Endometrium (tissue), 2 donors: ENCODE measurements around the gene CLIP1.
"Not testable (repeated sequence)": the region's sequence is repeated elsewhere in the genome, so short reads cannot be mapped to it uniquely, and the experiment has no call there.

ENCODE experiments used
- FAIRE-seq: peaks from 2 replicates; lab custom pipeline; 2012; peaks lifted over from hg19 to GRCh38; lab: Jason Lieb, UNC
- donor health status: control.
- donor health status: control.

Gene CLIP1

DNA sequence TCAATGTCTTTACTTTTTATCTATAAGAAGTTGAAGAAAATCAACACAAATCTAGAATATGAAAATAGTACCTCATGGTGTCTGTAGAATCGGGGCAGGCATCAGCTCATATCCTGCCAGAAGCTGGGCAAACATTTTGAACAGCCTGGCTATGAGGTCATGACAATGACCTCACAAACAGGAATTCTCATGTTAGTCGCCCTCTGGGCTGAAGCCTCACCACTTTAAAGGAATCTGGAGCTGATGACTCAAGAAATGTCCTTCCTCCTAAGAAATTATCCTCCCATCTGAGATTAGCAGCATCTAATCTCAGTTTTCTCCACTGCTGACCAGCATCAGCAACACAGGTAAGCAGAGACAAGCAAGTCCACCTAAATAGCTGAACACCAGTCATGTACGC is 27.1 kb downstream of the CLIP1 start:
- FAIRE-seq, result no peak

GRCh38 chr12:122394626-122395194 is 27.8 kb downstream of the CLIP1 start:
- FAIRE-seq, result no peak

DNA sequence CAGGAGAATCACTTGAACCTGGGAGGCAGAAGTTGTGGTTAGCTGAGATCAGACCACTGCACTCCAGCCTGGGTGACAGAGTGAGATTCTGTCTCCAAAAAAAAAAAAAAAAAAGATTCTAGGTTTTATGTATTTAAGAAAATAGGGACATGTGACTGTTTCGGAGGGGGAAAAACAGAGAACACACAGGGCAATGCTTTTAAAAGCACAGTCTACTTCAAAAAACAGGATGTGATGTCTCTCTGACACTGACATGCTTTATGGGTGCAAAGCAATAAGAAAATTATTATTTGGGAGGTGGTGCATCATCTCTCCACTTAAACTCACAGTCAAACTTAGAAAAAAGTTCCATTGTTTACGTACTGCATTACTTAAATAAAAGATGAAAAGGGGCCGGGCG is 28.7 kb downstream of the CLIP1 start:
- no peak for FAIRE-seq

DNA sequence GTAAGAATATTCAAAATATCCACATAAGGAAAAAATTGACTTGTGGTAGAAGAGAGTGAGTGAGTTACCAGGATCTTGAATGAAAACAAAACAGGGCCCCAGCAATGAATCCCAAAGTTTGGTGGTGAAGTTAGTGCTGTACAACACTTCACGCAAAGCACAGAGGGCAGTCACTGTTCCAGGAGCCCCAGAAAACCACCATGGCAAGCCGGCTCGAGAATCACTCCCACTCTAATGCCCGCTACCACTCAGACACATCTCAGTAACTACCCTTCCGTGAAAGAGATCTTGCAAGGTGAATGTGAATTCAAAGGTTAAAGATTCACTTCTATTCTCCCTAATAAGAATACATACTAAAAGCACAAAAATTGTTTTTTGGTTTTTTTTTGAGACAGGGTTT is 30.1 kb downstream of the CLIP1 start:
- no peak for FAIRE-seq

DNA sequence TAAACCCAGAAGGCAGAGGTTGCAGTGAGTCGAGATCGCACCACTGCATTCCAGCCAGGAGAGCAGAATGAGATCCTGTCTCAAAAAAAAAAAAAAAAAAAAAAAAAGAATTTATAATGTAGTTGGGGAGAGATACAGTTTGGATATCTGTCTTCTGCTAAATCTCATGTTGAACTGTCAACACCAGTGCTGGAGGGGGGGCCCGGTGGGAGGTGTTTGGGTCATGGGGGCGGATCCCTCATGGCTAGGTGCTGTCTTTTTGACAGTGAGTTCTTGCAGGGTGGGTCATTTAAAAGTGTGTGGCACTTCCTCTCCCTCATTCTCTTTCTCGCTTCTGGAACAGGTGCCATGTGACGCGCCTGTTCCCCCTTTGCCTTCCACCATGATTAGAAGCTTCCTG is 32.8 kb downstream of the CLIP1 start:
- no peak for FAIRE-seq

DNA sequence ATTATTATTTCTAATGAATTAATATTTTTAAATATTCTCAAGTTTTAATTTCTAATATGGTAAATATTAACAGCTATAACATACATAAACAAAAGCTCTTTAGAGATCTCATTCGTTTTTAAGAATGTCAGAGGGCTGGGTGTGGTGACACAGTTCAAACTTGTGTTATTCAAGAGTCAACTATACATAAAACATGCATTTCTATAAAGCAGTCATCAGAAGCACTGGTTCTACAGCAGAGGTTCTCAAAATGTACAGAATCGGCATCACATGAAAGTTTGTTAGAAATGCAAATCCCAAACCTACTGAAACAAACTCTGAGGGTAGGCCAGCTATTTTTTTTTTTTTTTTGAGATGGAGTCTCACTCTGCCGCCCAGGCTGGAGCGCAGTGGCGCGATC is 34.6 kb downstream of the CLIP1 start:
- FAIRE-seq, result no peak

- FAIRE-seq, result no peak
These were observed 37.1 kb downstream of the CLIP1 start for GRCh38 chr12:122385171-122386016.

DNA sequence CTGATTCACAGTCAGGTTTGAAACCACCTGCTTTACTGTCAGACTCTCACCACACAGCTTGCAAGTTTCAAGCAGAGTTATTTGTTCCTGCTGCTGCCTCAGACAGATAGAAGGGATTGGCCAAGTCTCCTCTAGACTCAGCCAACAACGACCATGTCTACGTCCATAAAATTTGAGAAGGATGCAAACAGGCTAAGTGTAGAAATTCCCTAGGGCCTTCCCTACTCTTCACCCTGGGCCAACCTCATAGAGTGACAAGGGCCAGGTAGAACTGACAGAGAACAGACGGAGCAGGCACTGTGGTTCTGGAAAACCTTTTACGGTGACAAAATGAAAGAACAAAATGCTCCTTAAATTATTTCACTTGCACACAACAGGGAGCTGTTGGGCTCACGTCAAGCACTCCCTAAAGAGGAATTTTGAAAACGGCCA is 39.5 kb downstream of the CLIP1 start:
- no peak for FAIRE-seq

GRCh38 chr12:122381021-122381420 is 41.4 kb downstream of the CLIP1 start:
- FAIRE-seq, result no peak

DNA sequence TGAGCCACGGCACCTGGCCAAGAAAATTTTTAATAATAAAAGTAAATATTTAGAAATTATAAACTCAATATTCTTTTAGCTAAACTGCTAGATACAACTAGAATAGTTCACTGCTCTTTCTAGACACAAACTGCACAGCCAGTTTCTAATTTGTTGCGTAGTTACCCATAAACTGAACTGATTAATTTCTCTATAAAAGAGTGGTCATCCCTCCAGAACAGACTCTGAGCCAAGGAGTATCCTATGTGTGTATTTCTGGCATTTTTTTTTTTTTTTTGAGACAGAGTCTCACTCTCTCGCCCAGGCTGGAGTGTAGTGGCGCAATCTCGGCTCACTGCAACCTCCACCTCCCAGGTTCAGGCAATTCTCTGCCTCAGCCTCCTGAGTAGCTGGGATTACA is 45.7 kb downstream of the CLIP1 start:
- not testable (repeated sequence) for FAIRE-seq

GRCh38 chr12:122374707-122375106 is 47.8 kb downstream of the CLIP1 start:
- no peak for FAIRE-seq

DNA sequence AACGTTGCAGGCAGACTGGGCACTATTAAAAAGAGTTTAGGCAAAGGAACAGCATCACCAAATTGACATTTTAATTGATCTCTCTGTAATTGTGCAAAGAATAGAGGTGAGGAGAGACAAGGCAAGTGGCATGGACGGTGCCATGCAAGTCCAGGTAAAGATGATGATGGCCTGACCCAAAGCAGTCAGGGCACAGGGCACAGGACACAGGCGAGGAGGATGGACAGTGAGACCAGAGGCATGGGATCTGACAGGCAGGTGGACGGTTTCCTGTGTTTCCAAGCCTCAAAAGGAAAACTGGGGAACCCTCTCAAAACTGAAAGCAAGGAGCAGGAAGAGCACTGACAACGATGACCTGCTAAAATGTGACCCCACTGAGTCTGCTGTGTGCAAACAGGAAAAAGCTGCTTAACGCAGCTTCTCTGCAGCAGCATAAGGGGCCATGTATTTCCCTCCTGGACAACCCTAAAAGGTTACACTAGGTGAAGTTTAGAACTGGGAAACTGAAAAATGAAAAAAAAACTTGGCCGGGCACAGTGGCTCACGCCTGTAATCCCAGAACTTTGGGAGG is 50.9 kb downstream of the CLIP1 start:
- FAIRE-seq, result no peak

GRCh38 chr12:122368361-122369073 is 54.0 kb downstream of the CLIP1 start:
- FAIRE-seq, result peak; percentile 85

- FAIRE-seq, result not testable (repeated sequence)
These were observed 54.8 kb downstream of the CLIP1 start for GRCh38 chr12:122367632-122368031.

- peak; percentile 67 for FAIRE-seq
These were observed 55.6 kb downstream of the CLIP1 start for GRCh38 chr12:122366685-122367475.

GRCh38 chr12:122365226-122365625 is 57.2 kb downstream of the CLIP1 start:
- not testable (repeated sequence) for FAIRE-seq

GRCh38 chr12:122363782-122364181 is 58.7 kb downstream of the CLIP1 start:
- FAIRE-seq, result no peak

DNA sequence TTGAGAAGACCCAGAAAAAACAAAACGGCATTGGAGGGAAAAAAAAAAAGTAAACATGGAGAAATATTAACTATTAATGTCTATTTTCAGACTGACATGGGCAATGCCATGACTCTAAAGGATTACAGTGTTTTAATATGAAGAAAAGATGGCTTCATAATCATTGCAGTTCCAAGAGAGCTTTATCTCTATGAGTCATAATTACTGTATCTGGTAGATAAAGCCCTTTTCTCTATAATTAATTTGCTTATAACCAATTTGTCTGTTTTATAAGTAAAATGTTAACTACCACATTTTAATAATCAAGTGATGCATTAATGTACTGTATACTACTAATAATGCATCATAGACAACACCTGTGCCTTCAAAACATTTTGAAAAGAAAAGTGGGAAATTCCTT is 59.7 kb downstream of the CLIP1 start:
- FAIRE-seq, result no peak

DNA sequence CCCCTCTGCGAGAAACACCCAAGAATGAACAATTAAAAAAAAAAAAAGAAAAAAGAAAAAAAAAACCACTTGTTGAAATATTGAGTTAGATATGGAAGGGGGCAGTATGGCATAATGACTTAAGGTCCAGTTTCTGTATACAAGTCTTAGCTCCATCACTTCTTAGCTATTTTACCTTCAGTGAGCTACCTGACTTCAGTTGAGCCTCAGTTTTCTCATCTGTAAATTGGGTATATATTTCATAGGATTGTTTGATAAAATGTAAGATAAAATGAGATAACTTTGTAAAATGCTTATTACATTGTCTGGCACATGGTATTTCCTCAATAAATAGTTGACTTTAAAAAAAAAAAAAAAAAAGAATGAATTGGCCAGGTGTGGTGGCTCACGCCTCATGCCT is 64.1 kb downstream of the CLIP1 start:
- not testable (repeated sequence) for FAIRE-seq

DNA sequence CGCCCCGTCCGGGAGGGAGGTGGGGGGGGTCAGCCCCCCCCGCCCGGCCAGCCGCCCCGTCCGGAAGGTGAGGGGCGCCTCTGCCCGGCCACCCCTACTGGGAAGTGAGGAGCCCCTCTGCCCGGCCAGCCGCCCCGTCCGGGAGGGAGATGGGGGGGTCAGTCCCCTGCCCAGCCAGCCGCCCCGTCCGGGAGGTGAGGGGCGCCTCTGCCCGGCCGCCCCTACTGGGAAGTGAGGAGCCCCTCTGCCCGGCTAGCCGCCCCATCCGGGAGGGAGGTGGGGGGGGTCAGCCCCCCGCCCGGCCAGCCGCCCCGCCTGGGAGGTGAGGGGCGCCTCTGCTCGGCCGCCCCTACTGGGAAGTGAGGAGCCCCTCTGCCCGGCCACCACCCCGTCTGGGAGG is 64.9 kb downstream of the CLIP1 start:
- not testable (repeated sequence) for FAIRE-seq

- not testable (repeated sequence) for FAIRE-seq
These were observed 65.5 kb downstream of the CLIP1 start for GRCh38 chr12:122356991-122357390.

DNA sequence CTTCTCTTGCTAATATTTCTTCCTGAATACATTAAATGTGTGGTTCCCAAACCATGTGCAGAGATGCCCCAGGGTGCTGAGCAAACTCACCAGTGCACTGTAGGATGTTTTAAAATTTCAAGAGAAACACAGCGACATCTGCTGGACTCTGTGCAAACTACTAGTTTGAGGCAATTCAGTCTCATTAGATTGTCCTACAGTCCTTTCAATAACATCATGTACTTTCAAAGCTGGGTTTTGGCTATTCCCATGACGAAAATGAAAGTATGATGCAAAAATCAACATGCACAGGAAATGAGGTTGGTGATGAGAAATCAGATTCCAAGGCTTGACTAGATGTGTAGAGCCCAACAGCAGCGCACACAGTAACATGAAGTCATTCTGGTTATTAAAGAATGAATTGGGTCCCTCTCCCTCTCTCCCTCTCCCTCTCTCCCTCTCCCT is 66.3 kb downstream of the CLIP1 start:
- FAIRE-seq, result no peak
